GM15510 (cell line): ENCODE measurements around the gene PCDHA9.

Source experiments
- POLR2A ChIP-seq: IDR thresholded peaks from 3 replicates; pipeline ENCODE4 v1.6.1; 2011; ENCODE audit warnings: borderline replicate concordance; ENCODE audit not compliant: insufficient read length; ENCODE audit errors: extremely low read depth

Gene PCDHA9

DNA sequence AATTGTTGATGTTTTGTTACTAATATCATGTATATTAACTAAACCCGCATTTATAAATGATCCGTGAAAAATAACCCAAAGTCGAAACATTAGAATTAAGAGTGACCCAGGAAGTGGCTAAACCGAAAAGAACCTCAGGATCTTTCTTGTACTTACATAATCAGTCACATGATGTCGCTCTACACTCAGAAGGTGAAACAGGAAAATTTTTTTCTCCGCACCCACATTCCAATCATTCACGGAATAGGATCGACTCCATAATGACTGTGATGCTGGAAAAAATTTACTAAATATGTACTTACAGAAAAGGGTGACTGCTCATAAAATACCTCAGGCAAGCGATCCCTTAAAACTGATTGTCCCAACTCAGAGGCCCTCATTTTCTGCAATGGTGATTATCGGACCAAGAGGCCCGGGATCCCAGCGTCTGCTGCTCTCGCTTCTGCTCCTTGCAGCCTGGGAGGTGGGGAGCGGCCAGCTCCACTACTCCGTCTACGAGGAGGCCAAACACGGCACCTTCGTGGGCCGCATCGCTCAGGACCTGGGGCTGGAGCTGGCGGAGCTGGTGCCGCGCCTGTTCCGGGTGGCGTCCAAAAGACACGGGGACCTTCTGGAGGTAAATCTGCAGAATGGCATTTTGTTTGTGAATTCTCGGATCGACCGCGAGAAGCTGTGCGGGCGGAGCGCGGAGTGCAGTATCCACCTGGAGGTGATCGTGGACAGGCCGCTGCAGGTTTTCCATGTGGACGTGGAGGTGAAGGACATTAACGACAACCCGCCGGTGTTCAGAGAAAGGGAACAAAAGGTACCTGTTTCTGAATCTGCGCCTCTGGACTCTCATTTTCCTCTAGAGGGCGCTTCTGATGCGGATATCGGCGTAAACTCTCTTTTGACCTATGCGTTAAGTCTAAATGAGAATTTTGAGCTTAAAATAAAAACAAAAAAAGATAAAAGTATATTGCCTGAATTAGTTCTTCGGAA is 27.2 kb downstream of the PCDHA9 start, which contains the start of gene PCDHA12:
TSS of gene PCDHA12 (plus strand) at position 224 of the 981 bp plus-strand sequence. CDS start at position 389, 165 bp downstream.
- TF ChIP-seq POLR2A: no peak

DNA sequence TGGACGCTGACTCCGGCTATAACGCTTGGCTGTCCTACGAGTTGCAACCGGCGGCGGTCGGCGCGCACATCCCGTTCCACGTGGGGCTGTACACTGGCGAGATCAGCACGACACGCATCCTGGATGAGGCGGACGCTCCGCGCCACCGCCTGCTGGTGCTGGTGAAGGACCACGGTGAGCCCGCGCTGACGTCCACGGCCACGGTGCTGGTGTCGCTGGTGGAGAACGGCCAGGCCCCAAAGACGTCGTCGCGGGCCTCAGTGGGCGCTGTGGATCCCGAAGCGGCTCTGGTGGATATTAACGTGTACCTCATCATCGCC is 29.0 kb downstream of the PCDHA9 start:
- TF ChIP-seq POLR2A: no peak

DNA sequence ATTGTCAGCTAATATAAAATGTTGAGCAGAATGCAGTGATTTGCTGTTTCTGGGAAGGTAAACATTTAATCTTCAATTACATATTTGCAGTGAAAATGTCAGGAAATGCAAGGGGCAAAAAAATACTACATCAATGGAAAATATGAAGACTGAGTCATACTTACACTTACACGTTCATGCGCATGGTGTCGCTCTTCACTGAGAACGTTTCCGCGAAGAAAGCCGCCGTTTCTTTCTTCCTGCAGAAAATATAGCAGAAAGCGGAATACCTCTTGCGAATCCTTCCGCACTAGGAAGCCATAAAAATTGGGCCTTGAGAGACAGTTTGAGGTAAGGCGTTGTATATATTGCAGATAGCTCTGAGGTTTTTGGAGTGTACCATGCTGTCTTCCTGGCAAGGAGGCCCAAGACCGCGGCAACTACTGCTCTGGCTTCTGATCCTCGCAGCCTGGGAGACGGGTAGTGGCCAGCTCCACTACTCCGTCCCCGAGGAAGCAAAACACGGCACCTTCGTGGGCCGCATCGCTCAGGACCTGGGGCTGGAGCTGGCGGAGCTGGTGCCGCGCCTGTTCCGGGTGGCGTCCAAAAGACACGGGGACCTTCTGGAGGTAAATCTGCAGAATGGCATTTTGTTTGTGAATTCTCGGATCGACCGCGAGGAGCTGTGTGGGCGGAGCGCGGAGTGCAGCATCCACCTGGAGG is 33.9 kb downstream of the PCDHA9 start, which contains the start of gene PCDHA13:
TSS of gene PCDHA13 (plus strand) at position 236 of the 702 bp plus-strand sequence. CDS start at position 381, 145 bp downstream.
- no peak for TF ChIP-seq POLR2A

DNA sequence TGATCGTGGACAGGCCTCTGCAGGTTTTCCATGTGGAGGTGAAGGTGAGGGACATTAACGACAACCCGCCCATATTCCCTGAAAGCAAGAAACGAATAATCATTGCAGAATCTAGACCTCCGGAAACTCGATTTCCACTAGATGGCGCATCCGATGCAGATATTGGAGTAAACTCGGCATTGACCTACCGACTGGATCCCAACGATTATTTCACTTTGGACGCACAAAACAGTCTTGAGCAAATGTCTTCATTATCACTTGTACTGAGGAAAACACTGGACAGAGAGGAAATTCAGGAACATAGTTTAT is 34.4 kb downstream of the PCDHA9 start:
- TF ChIP-seq POLR2A: no peak

DNA sequence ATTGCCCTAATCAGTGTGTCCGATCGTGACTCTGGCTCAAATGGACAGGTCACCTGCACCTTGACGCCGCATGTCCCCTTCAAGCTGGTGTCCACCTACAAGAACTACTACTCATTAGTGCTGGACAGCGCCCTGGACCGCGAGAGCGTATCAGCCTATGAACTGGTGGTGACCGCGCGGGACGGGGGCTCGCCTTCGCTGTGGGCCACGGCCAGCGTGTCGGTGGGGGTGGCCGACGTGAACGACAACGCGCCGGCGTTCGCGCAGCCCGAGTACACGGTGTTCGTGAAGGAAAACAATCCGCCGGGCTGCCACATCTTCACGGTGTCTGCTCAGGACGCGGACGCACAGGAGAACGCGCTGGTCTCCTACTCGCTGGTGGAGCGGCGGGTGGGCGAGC is 35.2 kb downstream of the PCDHA9 start:
- no peak for TF ChIP-seq POLR2A

DNA sequence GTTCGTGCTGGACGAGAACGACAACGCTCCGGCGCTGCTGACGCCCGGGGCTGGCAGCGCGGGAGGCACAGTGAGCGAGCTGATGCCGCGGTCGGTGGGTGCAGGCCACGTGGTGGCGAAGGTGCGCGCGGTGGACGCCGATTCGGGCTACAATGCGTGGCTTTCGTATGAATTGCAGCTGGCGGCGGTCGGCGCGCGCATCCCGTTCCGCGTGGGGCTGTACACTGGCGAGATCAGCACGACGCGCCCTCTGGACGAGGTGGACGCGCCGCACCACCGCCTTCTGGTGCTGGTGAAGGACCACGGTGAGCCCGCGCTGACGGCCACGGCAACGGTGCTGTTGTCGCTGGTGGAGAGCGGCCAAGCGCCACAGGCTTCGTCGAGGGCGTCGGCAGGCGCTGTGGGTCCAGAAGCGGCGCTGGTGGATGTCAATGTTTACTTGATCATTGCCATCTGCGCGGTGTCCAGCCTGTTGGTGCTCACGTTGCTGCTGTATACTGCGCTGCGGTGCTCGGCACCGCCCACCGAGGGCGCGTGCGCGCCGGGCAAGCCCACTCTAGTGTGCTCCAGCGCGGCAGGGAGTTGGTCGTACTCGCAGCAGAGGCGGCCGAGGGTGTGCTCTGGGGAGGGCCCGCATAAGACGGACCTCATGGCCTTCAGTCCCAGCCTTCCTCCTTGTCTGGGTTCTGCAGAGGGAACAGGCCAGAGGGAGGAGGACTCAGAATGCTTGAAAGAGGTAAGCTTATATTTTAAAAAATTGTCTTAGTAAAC is 35.9 kb downstream of the PCDHA9 start:
- no peak for TF ChIP-seq POLR2A
